ENCODE data around the gene MOAP1. TPM values are rescaled to one million over a fixed set of nuclear protein-coding genes. Genes with fewer than 3 reads are reported as not detected.
"Not testable (repeated sequence)": the region's sequence is repeated elsewhere in the genome, so short reads cannot be mapped to it uniquely, and the experiment has no call there.

The MOAP1 gene
- total RNA-seq, 2 donors from 2014 or later: 17.8 to 20.0 TPM

GRCh38 chr14:93195316-93195999 lies 10.8 kb upstream of the MOAP1 start:
- intact Hi-C loops (cut with DNase I, micrococcal nuclease): no loop called here
- ATAC-seq (peak; percentile 94), DNase-seq (no peak)

DNA sequence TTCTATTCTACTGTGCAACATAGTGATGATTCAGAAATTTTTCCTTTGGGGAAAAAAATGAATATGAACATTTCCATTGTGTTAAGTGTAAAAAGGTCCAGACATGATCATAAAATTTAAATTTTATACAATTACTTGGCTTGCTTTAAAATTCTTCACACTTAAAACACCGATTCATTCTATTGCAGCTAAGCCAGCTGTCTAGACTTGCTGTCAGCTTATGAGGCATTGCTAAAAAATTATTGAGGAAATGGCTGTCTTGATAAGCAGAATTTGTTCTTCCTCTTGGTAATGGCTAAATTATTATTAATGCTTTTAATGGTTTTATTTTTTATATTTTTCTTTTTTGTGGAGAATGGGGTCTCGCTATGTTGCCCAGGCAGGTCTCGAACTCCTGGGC lies 2.3 kb upstream of the MOAP1 start:
- intact Hi-C loops (cut with DNase I, micrococcal nuclease): no loop called here
- ATAC-seq (no peak), DNase-seq (no peak)

- ATAC-seq: no peak
- no peak for DNase-seq
- intact Hi-C loops (cut with DNase I, micrococcal nuclease): no loop called here
Observed at GRCh38 chr14:93186466-93186865, 1.8 kb upstream of the MOAP1 start.

GRCh38 chr14:93185349-93185720 lies 638 bp upstream of the MOAP1 start:
- intact Hi-C loops (cut with DNase I, micrococcal nuclease): no loop called here
- ATAC-seq (peak; percentile 1), DNase-seq (no peak)

GRCh38 chr14:93183596-93184317 lies 940 bp downstream of the MOAP1 start:
- ATAC-seq: peak; percentile 15
- intact Hi-C loops (cut with DNase I, micrococcal nuclease): no loop called here

DNA sequence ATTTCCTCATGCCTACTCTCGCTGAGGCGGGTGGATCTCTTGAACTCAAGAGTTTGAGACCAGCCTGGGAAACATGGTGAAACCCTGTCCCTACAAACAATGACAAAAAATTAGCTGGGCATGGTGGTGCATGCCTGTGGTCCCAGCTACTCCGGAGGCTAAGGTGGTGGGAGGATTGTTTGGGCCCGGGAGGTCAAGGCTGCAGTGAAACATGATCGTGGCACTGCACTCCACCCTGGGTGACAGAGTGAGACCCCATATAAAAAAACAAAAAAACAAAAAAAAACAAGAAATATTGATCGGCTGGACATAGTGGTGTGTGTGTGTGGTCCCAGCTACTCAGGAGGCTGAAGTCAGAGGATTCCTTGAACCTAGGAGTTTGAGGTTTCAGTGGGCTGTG lies 9.2 kb downstream of the MOAP1 start:
- intact Hi-C loops (cut with DNase I, micrococcal nuclease): no loop called here
- DNase-seq (no peak), ATAC-seq (no peak)

More at GRCh38 chr14:93183596-93184317, 940 bp downstream of the MOAP1 start:
- peak in 1 of 2 donors; percentile 22 for DNase-seq

- ATAC-seq; intact Hi-C loops (cut with DNase I, micrococcal nuclease): not testable (repeated sequence)
Observed at GRCh38 chr14:93174731-93175130, 10.0 kb downstream of the MOAP1 start.

GRCh38 chr14:93173943-93174395 lies 10.7 kb downstream of the MOAP1 start:
- intact Hi-C loops (cut with DNase I, micrococcal nuclease): no loop called here
- ATAC-seq (peak; percentile 64), DNase-seq (no peak)

More at GRCh38 chr14:93174731-93175130, 10.0 kb downstream of the MOAP1 start:
- DNase-seq: not testable (repeated sequence)

GRCh38 chr14:93171376-93171775 lies 13.3 kb downstream of the MOAP1 start:
- ATAC-seq: no peak
- no peak for DNase-seq
- intact Hi-C loops (cut with DNase I, micrococcal nuclease): no loop called here

GRCh38 chr14:93170141-93170540 lies 14.6 kb downstream of the MOAP1 start:
- DNase-seq; intact Hi-C loops (cut with DNase I, micrococcal nuclease); ATAC-seq: not testable (repeated sequence)

DNA sequence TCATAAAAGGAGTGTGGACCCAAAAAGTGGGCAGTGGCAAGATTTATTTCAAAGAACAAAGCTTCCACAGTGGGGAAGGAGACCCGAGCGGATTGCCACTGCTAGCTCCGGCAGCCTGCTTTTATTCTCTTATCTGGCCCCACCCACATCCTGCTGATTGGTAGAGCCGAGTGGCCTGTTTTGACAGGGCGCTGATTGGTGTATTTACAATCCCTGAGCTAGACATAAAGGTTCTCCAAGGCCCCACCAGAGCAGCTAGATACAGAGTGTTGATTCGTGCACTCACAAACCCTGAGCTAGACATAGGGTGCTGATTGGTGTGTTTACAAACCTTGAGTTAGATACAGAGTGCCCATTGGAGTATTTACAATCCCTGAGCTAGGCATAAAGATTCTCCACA lies 15.1 kb downstream of the MOAP1 start:
- intact Hi-C loops (cut with DNase I, micrococcal nuclease); DNase-seq; ATAC-seq: not testable (repeated sequence)

DNA sequence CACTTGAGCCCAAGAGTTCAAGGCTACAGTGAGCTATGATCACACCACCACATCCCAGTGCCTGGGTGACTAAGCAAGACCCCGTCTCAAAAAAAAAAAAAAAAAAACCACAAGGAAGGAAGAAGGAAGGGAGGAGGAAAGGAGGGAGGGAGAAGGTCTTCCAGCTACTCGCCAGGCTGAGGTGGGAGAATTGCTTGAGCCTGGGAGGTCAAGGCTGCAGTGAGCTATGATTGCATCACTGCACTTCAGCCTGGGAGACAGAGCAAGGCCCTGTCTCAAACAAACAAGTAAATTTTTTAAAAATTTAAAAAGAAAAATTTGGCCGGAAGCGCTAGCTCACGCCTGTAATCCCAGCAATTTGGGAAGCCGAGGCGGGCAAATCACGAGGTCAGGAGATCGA lies 16.1 kb downstream of the MOAP1 start:
- intact Hi-C loops (cut with DNase I, micrococcal nuclease); ATAC-seq; DNase-seq: not testable (repeated sequence)

- ATAC-seq; DNase-seq; intact Hi-C loops (cut with DNase I, micrococcal nuclease): not testable (repeated sequence)
Observed at GRCh38 chr14:93165271-93166265, 19.1 kb downstream of the MOAP1 start.

DNA sequence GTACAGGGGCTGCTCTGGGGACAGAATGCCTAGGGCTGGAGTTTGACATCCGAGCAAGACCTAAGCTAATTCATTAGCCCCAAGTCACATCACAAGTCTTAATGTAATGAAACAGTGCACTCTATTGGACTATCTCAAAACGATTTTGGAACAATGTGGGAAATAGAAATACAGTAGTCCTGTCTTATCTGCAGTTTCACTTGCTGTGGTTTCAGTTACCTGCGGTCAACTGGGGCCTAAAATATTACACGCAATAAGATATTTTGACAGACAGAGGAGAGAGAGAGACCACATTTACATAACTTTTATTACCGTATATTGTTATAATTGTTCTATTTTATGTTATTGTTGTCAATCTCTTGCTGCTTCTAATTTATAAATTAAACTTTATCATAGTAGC lies 21.1 kb downstream of the MOAP1 start:
- intact Hi-C loops (cut with DNase I, micrococcal nuclease): no loop called here
- no peak for ATAC-seq
- no peak for DNase-seq

- no peak for ATAC-seq
- DNase-seq: no peak
- intact Hi-C loops (cut with DNase I, micrococcal nuclease): no loop called here
Observed at GRCh38 chr14:93161411-93161940, 23.2 kb downstream of the MOAP1 start.

GRCh38 chr14:93160353-93160801 lies 24.3 kb downstream of the MOAP1 start:
- DNase-seq: peak in 1 of 2 donors; percentile 18
- intact Hi-C loops (cut with DNase I, micrococcal nuclease): no loop called here
- ATAC-seq: peak; percentile 65

- DNase-seq; intact Hi-C loops (cut with DNase I, micrococcal nuclease): not testable (repeated sequence)
- peak; percentile 5 for ATAC-seq
Observed at GRCh38 chr14:93159625-93160352, 24.9 kb downstream of the MOAP1 start.

DNA sequence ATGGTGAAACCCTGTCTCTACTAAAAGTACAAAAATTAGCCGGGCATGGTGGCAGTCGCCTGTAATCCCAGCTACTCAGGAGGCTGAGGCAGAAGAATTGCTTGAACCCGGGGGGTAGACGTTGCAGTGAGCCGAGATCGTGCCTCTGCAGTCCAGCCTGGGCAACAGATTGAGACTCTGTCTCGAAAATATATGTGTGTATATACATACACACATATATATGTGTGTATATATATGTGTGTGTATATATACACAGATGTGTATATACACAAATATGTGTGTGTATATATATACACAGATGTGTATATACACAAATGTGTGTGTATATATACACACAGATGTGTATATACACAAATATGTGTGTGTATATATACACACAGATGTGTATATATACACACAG lies 26.3 kb downstream of the MOAP1 start:
- intact Hi-C loops (cut with DNase I, micrococcal nuclease); DNase-seq; ATAC-seq: not testable (repeated sequence)
